Lung (tissue), 12 donors: ENCODE measurements around the gene C19orf12. TPM values are rescaled to one million over a fixed set of nuclear protein-coding genes. Genes with fewer than 3 reads are reported as not detected.

Source experiments
- ATAC-seq: fragments of 200-7000 bp; cut with Tn5 transposase; one replicate; pipeline ENCODE4 v1.9.1; 2020; ENCODE audit warnings: moderate number of reproducible peaks; ENCODE audit not compliant: insufficient read depth, low FRiP score
- DNase-seq, 3 donors: peaks; one replicate each; pipeline ENCODE4 v3.0.0-alpha.2; 2013 to 2017
- H3K27ac ChIP-seq, 2 donors: one replicate each; pipeline ENCODE4 v1.5.1; 2013; ENCODE audit warnings: mild to moderate bottlenecking in 2 of 2, moderate library complexity in 2 of 2, control low read depth in 1 of 2, inconsistent platforms in 1 of 2, low read depth in 1 of 2, low read length in 1 of 2
- H3K27me3 ChIP-seq, 3 donors: one replicate each; pipeline ENCODE4 v1.5.1; 2013; ENCODE audit warnings: low read length in 2 of 3; ENCODE audit not compliant: control insufficient read depth in 3 of 3, insufficient read depth in 3 of 3
- H3K36me3 ChIP-seq, 4 donors: one replicate each; pipeline ENCODE4 v1.5.1; 2013; ENCODE audit warnings: low read length in 4 of 4, mild to moderate bottlenecking in 1 of 4, moderate library complexity in 1 of 4; ENCODE audit not compliant: control insufficient read depth in 4 of 4, insufficient read depth in 4 of 4
- H3K4me1 ChIP-seq, 5 donors: one replicate each; pipeline ENCODE4 v1.5.1; 2013; ENCODE audit warnings: low read length in 5 of 5, mild to moderate bottlenecking in 2 of 5, moderate library complexity in 1 of 5; ENCODE audit not compliant: control insufficient read depth in 5 of 5, insufficient read depth in 5 of 5
- H3K4me3 ChIP-seq: one replicate; pipeline ENCODE4 v1.5.1; 2013; ENCODE audit warnings: mild to moderate bottlenecking, control low read depth, moderate library complexity
- H3K9ac ChIP-seq, 2 donors: one replicate each; pipeline ENCODE4 v1.5.1; 2013; ENCODE audit warnings: low read length in 2 of 2, control low read depth in 1 of 2; ENCODE audit not compliant: insufficient read depth in 1 of 2
- H3K9me3 ChIP-seq, 4 donors: one replicate each; pipeline ENCODE4 v1.5.1; 2013; ENCODE audit warnings: low read length in 3 of 4, mild to moderate bottlenecking in 1 of 4, moderate library complexity in 1 of 4; ENCODE audit not compliant: control insufficient read depth in 4 of 4, insufficient read depth in 3 of 4
- CTCF ChIP-seq: IDR thresholded peaks from 2 replicates; pipeline ENCODE4 v1.5.1; 2012; ENCODE audit warnings: mild to moderate bottlenecking; ENCODE audit errors: control extremely low read depth, extremely low read depth
- WGBS, 2 donors: extraction: QIAGEN DNeasy Blood & Tissue Kit; methylation state at CpG; one replicate each; pipeline ENCODE4 v1.1.7; 2013; 5-methylcytosine and 5-hydroxymethylcytosine counted together
- polyA plus RNA-seq, 2 donors: library from polyadenylated mRNA; stranded (reverse); fragments of 200-250 nt; gene quantifications; one replicate each; pipeline ENCODE4 v1.2.1, GENCODE V29; 2013
- total RNA-seq, 2 donors: library from RNA; depleted of rRNA in 1 of 2; stranded (reverse); fragments of >200 nt in 1 of 2; gene quantifications; one replicate each; pipeline ENCODE4 v1.2.1, GENCODE V29; 2014 to 2021
- donor health status: control.
- donor health status: control.
- donor health status: Bipolar disorder and iron deficiency.
- donor health status: healthy.
- donor health status: DM: yes; HTN: yes; CAD: no.

C19orf12 gene
- total and polyA plus RNA-seq, 4 donors, result 11.4 to 26.0 (median 17.7) TPM

GRCh38 chr19:29695765-29696564 lies 19.1 kb downstream of the C19orf12 start:
- DNase-seq (no peak), ATAC-seq (no peak)
- TF ChIP-seq CTCF, result no peak
- 86 to 93% methylated on average over 6 of the region's 6 CpGs for WGBS, 2 donors
- no peaks in the 10 kb centered on the region for H3K9me3 ChIP-seq
- H3K9ac ChIP-seq, result no peak overlapping the region
- H3K27ac ChIP-seq, result no peak overlapping the region
- H3K27me3 ChIP-seq, result no peaks in the 10 kb centered on the region
- peaks cover 0 to 1% (median 0%) of the 10 kb centered on the region in 5 donors for H3K4me1 ChIP-seq
- H3K36me3 ChIP-seq, result no peaks in the 10 kb centered on the region
- H3K4me3 ChIP-seq, result no peak overlapping the region

GRCh38 chr19:29694669-29695627 lies 20.1 kb downstream of the C19orf12 start:
- ATAC-seq, result peak; percentile 82
- WGBS, 2 donors, result 70 to 77% methylated on average over 19 of the region's 19 CpGs
- no peaks in the 10 kb centered on the region for H3K27me3 ChIP-seq
- H3K9me3 ChIP-seq, result peaks cover 0 to 3% (median 0%) of the 10 kb centered on the region in 4 donors
- H3K27ac ChIP-seq, result no peak overlapping the region
- H3K4me1 ChIP-seq, result peaks cover 0 to 1% (median 0%) of the 10 kb centered on the region in 5 donors
- TF ChIP-seq CTCF, result peak; percentile 77
- H3K4me3 ChIP-seq, result no peak overlapping the region
- DNase-seq, result peak; percentile 43 to 62 (median 55)
- H3K36me3 ChIP-seq, result no peaks in the 10 kb centered on the region
- no peak overlapping the region for H3K9ac ChIP-seq

- no peak overlapping the region for H3K4me3 ChIP-seq
- ATAC-seq (no peak), DNase-seq (no peak)
- no peaks in the 10 kb centered on the region for H3K27me3 ChIP-seq
- no peak overlapping the region for H3K27ac ChIP-seq
- no peak for TF ChIP-seq CTCF
- 48 to 77% methylated on average over 5 of the region's 5 CpGs for WGBS, 2 donors
- H3K9ac ChIP-seq, result no peak overlapping the region
- no peaks in the 10 kb centered on the region for H3K36me3 ChIP-seq
- H3K9me3 ChIP-seq, result peaks cover 0 to 3% (median 0%) of the 10 kb centered on the region in 4 donors
- H3K4me1 ChIP-seq, result peaks cover 0 to 1% (median 0%) of the 10 kb centered on the region in 5 donors
Observed at GRCh38 chr19:29694161-29694560, 20.9 kb downstream of the C19orf12 start.
